HG02852 (cell line): Measurements from ENCODE around the gene LRRC4C.
"Not testable (repeated sequence)": the region's sequence is repeated elsewhere in the genome, so short reads cannot be mapped to it uniquely, and the experiment has no call there.

Source experiments
- ATAC-seq: cut with Tn5 transposase; IDR thresholded peaks from one replicate; pipeline ENCODE4 v1.9.1; 2021; ENCODE audit warnings: mild to moderate bottlenecking, moderate library complexity; ENCODE audit not compliant: unreplicated experiment

Gene LRRC4C

GRCh38 chr11:41044747-41045146, 414.7 kb downstream of the LRRC4C start:
- no peak for ATAC-seq

GRCh38 chr11:41042688-41043087, 416.8 kb downstream of the LRRC4C start:
- ATAC-seq, result no peak

GRCh38 chr11:41040474-41040873, 419.0 kb downstream of the LRRC4C start:
- peak; percentile 64 for ATAC-seq

- ATAC-seq, result no peak
Observed at GRCh38 chr11:41039592-41039991, 419.9 kb downstream of the LRRC4C start.

- ATAC-seq, result no peak
Observed at GRCh38 chr11:41031551-41032060, 427.8 kb downstream of the LRRC4C start.

- no peak for ATAC-seq
Observed at GRCh38 chr11:41020259-41020658, 439.2 kb downstream of the LRRC4C start.

- ATAC-seq, result not testable (repeated sequence)
Observed at GRCh38 chr11:41019666-41020065, 439.8 kb downstream of the LRRC4C start.

GRCh38 chr11:41018224-41018623, 441.2 kb downstream of the LRRC4C start:
- ATAC-seq, result no peak

- ATAC-seq, result no peak
Observed at GRCh38 chr11:41010361-41011050, 448.9 kb downstream of the LRRC4C start.

GRCh38 chr11:41005986-41006385, 453.5 kb downstream of the LRRC4C start:
- no peak for ATAC-seq

- no peak for ATAC-seq
Observed at GRCh38 chr11:41003339-41004282, 455.8 kb downstream of the LRRC4C start.

- ATAC-seq, result no peak
Observed at GRCh38 chr11:40998920-40999319, 460.5 kb downstream of the LRRC4C start.

GRCh38 chr11:40987776-40988435, 471.5 kb downstream of the LRRC4C start:
- no peak for ATAC-seq

GRCh38 chr11:40986320-40986719, 473.1 kb downstream of the LRRC4C start:
- ATAC-seq, result no peak

GRCh38 chr11:40975076-40975475, 484.4 kb downstream of the LRRC4C start:
- no peak for ATAC-seq

- ATAC-seq, result no peak
Observed at GRCh38 chr11:40974186-40974795, 485.2 kb downstream of the LRRC4C start.

GRCh38 chr11:40958707-40959106, 500.7 kb downstream of the LRRC4C start:
- no peak for ATAC-seq

- ATAC-seq, result no peak
Observed at GRCh38 chr11:40952479-40952878, 507.0 kb downstream of the LRRC4C start.

- ATAC-seq, result no peak
Observed at GRCh38 chr11:40938002-40938401, 521.5 kb downstream of the LRRC4C start.

GRCh38 chr11:40924915-40925314, 534.5 kb downstream of the LRRC4C start:
- ATAC-seq, result no peak

GRCh38 chr11:40921246-40921645, 538.2 kb downstream of the LRRC4C start:
- no peak for ATAC-seq
